ENCODE results near the gene RRAS2. TPM values are rescaled to one million over a fixed set of nuclear protein-coding genes. Genes with fewer than 3 reads are reported as not detected.

The RRAS2 gene
- total and polyA plus RNA-seq, 10 of the 15 experiments (the other 5 are each of a cell fraction or from before 2014, with no cell fraction given) = 26.9 to 72.4 (median 45.4) TPM

DNA sequence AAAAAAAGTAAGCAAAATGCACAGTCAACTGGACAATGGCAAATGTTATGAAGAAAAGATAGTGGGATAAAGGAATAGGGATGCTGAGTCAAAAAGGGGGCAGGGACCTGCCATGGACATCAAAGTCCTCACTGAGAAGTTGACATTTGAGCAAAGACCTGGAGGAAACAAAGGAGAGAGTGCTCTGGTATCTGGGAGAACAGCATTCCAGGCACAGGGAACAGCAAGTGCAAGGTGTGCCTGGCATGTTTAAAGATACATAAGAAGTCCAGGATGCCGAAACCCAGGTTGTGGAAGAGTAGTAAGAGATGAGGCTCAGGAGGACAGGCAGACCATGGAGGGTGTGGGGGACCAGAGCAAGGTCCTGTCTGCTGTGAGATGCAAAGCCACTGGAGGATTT is 123.3 kb downstream of the RRAS2 start (continued):
- no peak for TF ChIP-seq POLR2AphosphoS2 (IDR thresholded peaks at IDR 0.05; ENCODE audit: low read depth, low read length)
- no peak for TF ChIP-seq TBL1XR1 (IDR thresholded peaks at IDR 0.05; ENCODE audit: low read depth, low read length)

DNA sequence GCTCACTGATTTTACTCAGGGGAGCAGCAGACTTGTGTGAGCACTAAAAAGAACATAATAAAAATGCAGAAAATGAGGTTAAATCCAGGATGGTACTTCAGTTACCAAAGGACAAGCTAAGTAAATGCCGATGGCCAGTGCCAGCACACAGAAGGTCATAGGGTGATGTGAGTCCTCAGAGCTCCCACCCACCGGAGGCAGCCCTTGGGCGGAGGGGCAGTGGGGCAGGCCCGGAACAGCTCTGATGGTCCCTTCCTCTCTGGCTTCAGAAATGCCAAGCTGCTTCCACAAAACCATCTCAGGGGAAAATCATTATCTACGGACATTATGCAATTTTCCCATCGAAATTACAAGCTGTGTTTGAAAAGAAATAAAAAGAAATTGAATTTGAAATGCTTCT is 124.5 kb downstream of the RRAS2 start:
- Histone ChIP-seq H2AFZ (ENCODE audit: control insufficient read depth, low read depth, low read length) (no peak overlapping the region), H3K4me2 (ENCODE audit: control insufficient read depth, insufficient read depth) (no peak overlapping the region), H4K20me1 (ENCODE audit: control insufficient read depth, insufficient read depth) (no peaks in the 10 kb centered on the region), H3K36me3 (ENCODE audit: control insufficient read depth in 2 of 2, insufficient read depth in 2 of 2, low read length in 1 of 2) (no peaks in the 10 kb centered on the region), H3K4me3 (no peak overlapping the region), H3K9me3 (replicated peaks; ENCODE audit: control insufficient read depth, insufficient read depth, low read length) (no peaks in the 10 kb centered on the region), H3K79me2 (ENCODE audit: control insufficient read depth, insufficient read depth, low read length) (no peaks in the 10 kb centered on the region), H3K4me1 (ENCODE audit: control insufficient read depth, insufficient read depth, low read length) (peaks cover 17% of the 10 kb centered on the region), H3K27me3 (replicated peaks in 1 of 2; ENCODE audit: control insufficient read depth in 2 of 2, insufficient read depth in 2 of 2, low read length in 1 of 2) (peaks cover 0 to 4% of the 10 kb centered on the region in 2 experiments; a peak in 2 of 4 replicates), H3K27ac (ENCODE audit: control insufficient read depth, insufficient read depth) (no peak overlapping the region), H3K9ac (ENCODE audit: control insufficient read depth, insufficient read depth, low read length) (no peak overlapping the region)
- DNase-seq (ENCODE audit: low read depth, low spot score) (no peak), ATAC-seq (no peak), FAIRE-seq (no peak)
- intact Hi-C loops (cut with micrococcal nuclease; ENCODE audit: unreplicated experiment) (no loop called here), in situ Hi-C loops (cut with MboI) (no loop called here)
- RAD21 ChIA-PET (ENCODE audit: unreplicated experiment) = no interaction called here
- no TSS peak for BruUV-seq (replicated peaks)
- TF ChIP-seq BRCA1 (IDR thresholded peaks at IDR 0.05; ENCODE audit: low read depth, low read length) = no peak
- no peak for TF ChIP-seq TBL1XR1 (IDR thresholded peaks at IDR 0.05; ENCODE audit: low read depth, low read length)
- TF ChIP-seq PRDM15 (CRISPR knock-in tag; IDR thresholded peaks at IDR 0.05) = no peak
- no peak for TF ChIP-seq ELK1 (IDR thresholded peaks at IDR 0.05; ENCODE audit: low read depth, low read length)
- no peak for TF ChIP-seq MLLT1 (IDR thresholded peaks at IDR 0.05)
- no peak for TF ChIP-seq E2F4 (IDR thresholded peaks at IDR 0.05; ENCODE audit: low read depth, low read length)
- no peak for TF ChIP-seq ESRRA (IDR thresholded peaks at IDR 0.05; ENCODE audit: low read length)
- CTCF ChIA-PET = interaction anchor here (1.0 to 1.1 kb wide), 2 partner anchors 14 to 17 kb away, joined by 3 read pairs; no protein-coding TSS in a partner anchor
- 59% methylated on average over 6 of the region's 6 CpGs for WGBS (ENCODE audit: insufficient coverage, insufficient replicate concordance, low lambda C conversion rate, missing lambda C conversion rate)
- POLR2A ChIA-PET = no interaction called here
- SMC1A ChIA-PET (ENCODE audit: uncharacterized antibody, unreplicated experiment) = interaction anchor here (0.7 kb wide), 1 partner anchor 42 kb away, joined by 3 read pairs; no protein-coding TSS in a partner anchor
